IMR-90 (cell line): ENCODE measurements around the gene ERRFI1. TPM values are rescaled to one million over a fixed set of nuclear protein-coding genes. Genes with fewer than 3 reads are reported as not detected.

Experiments used
- ATAC-seq: fragments of 200-7000 bp; cut with Tn5 transposase; 2 replicates; pipeline ENCODE4 v1.9.1; 2020; ENCODE audit warnings: low read depth, mild to moderate bottlenecking, moderate library complexity
- BruUV-seq: library from RNA; stranded (reverse); fragments of 400-500 nt; replicated peaks from 2 replicates; lab custom pipeline; 2021; lab: Mats Ljungman, UMichigan
- CTCF ChIA-PET: fragments of 300-600 bp; formaldehyde crosslinking; extraction: SDS; loops from one replicate; lab custom pipeline; 2021; ENCODE audit warnings: antibody characterized with exemption; lab: Yijun Ruan, JAX
- POLR2A ChIA-PET: fragments of 300-600 bp; sonication (Branson Sonifier 250); formaldehyde crosslinking; loops from one replicate; lab custom pipeline; 2022; ENCODE audit warnings: antibody characterized with exemption; ENCODE audit not compliant: unreplicated experiment; lab: Charles Lee
- DNase-seq: peaks from one replicate; pipeline ENCODE4 v3.0.0; 2013
- H2AFZ ChIP-seq: replicated peaks from 2 replicates; pipeline ENCODE3; 2013; ENCODE audit warnings: low read length, mild to moderate bottlenecking; ENCODE audit not compliant: poor library complexity
- H2AK5ac ChIP-seq: 2 replicates; pipeline ENCODE4 v1.6.1; 2013; ENCODE audit warnings: low read depth, low read length, inconsistent platforms
- H2AK9ac ChIP-seq: replicated peaks from 2 replicates; pipeline ENCODE3; 2013; ENCODE audit warnings: mild to moderate bottlenecking, low read depth, low read length, moderate library complexity; ENCODE audit not compliant: poor library complexity
- H2BK120ac ChIP-seq: 2 replicates; pipeline ENCODE4 v1.6.1; 2013; ENCODE audit warnings: low read depth, low read length, inconsistent platforms
- H2BK15ac ChIP-seq: 3 replicates; pipeline ENCODE4 v1.6.1; 2013; ENCODE audit warnings: low read depth, low read length, inconsistent platforms
- H2BK20ac ChIP-seq: 2 replicates; pipeline ENCODE4 v1.6.1; 2013; ENCODE audit warnings: low read depth, mild to moderate bottlenecking, inconsistent platforms, low read length, moderate library complexity
- H2BK5ac ChIP-seq: 2 replicates; pipeline ENCODE4 v1.6.1; 2013; ENCODE audit warnings: mild to moderate bottlenecking, low read depth, low read length, inconsistent platforms; ENCODE audit not compliant: poor library complexity, severe bottlenecking
- H3K14ac ChIP-seq: replicated peaks from 2 replicates; pipeline ENCODE4 v1.6.1; 2013; ENCODE audit warnings: low read depth, low read length, inconsistent platforms
- H3K18ac ChIP-seq: 2 replicates; pipeline ENCODE4 v1.6.1; 2013; ENCODE audit warnings: low read depth, low read length, control low read depth
- H3K23ac ChIP-seq: 2 replicates; pipeline ENCODE4 v1.6.1; 2013; ENCODE audit warnings: low read depth, low read length, inconsistent platforms
- H3K27ac ChIP-seq: 2 replicates; pipeline ENCODE4 v1.5.1; 2013; ENCODE audit warnings: mild to moderate bottlenecking, control low read depth, low read length; ENCODE audit not compliant: insufficient read depth
- H3K27me3 ChIP-seq: 2 replicates; pipeline ENCODE4 v1.6.1; 2013; ENCODE audit warnings: low read length; ENCODE audit not compliant: control insufficient read depth, insufficient read depth
- H3K36me3 ChIP-seq: 2 replicates; pipeline ENCODE4 v1.6.1; 2013; ENCODE audit warnings: low read length, mixed read lengths; ENCODE audit not compliant: control insufficient read depth, insufficient read depth
- H3K4ac ChIP-seq: 2 replicates; pipeline ENCODE4 v1.6.1; 2013; ENCODE audit warnings: low read depth, low read length, inconsistent platforms
- H3K4me1 ChIP-seq: 2 replicates; pipeline ENCODE4 v1.6.1; 2013; ENCODE audit warnings: low read length, mixed read lengths; ENCODE audit not compliant: control insufficient read depth, insufficient read depth
- H3K4me2 ChIP-seq: 2 replicates; pipeline ENCODE4 v1.6.1; 2013; ENCODE audit warnings: low read depth, mild to moderate bottlenecking, control low read depth, low read length, moderate library complexity
- H3K4me3 ChIP-seq: 2 replicates; pipeline ENCODE4 v1.5.1; 2013; ENCODE audit warnings: low read depth, mild to moderate bottlenecking, control low read depth, low read length, moderate library complexity; ENCODE audit not compliant: insufficient read depth
- H3K56ac ChIP-seq: 2 replicates; pipeline ENCODE4 v1.6.1; 2013; ENCODE audit warnings: low read length, inconsistent platforms; ENCODE audit not compliant: insufficient read depth; ENCODE audit errors: extremely low read depth
- H3K79me1 ChIP-seq, 2 experiments: 2 replicates each; pipeline ENCODE4 v1.6.1; 2013; ENCODE audit warnings: low read length in 2 of 2, inconsistent platforms in 1 of 2, low read depth in 1 of 2
- H3K9ac ChIP-seq: 2 replicates; pipeline ENCODE4 v1.6.1; 2013; ENCODE audit warnings: low read depth, low read length, control low read depth
- H3K9me1 ChIP-seq: 2 replicates; pipeline ENCODE4 v1.6.1; 2013; ENCODE audit warnings: low read length, inconsistent platforms; ENCODE audit not compliant: insufficient read depth
- H3K9me3 ChIP-seq: 2 replicates; pipeline ENCODE4 v1.6.1; 2013; ENCODE audit warnings: low read length; ENCODE audit not compliant: control insufficient read depth, insufficient read depth
- H4K20me1 ChIP-seq: 2 replicates; pipeline ENCODE4 v1.6.1; 2013; ENCODE audit warnings: low read length, inconsistent platforms; ENCODE audit not compliant: insufficient read depth
- H4K5ac ChIP-seq: 2 replicates; pipeline ENCODE4 v1.6.1; 2013; ENCODE audit warnings: mild to moderate bottlenecking, low read depth, low read length, control low read depth
- H4K8ac ChIP-seq, 2 experiments: 2 replicates each; pipeline ENCODE4 v1.6.1; 2013; ENCODE audit warnings: low read depth in 2 of 2, low read length in 2 of 2, control low read depth in 1 of 2, inconsistent platforms in 1 of 2
- H4K91ac ChIP-seq: 2 replicates; pipeline ENCODE4 v1.6.1; 2013; ENCODE audit warnings: low read depth, low read length, inconsistent platforms; ENCODE audit not compliant: insufficient read depth
- CEBPB ChIP-seq: IDR thresholded peaks from 2 replicates; pipeline ENCODE4 v1.6.1; 2012; ENCODE audit warnings: low read depth, low read length, improper control_type of control experiment
- CHD1 ChIP-seq: IDR thresholded peaks from 2 replicates; pipeline ENCODE4 v1.6.1; 2012; ENCODE audit warnings: low read depth, low read length, improper control_type of control experiment
- FOS ChIP-seq: fragments of 150-350 bp; IDR thresholded peaks from 2 replicates; pipeline ENCODE4 v1.6.1; 2016; ENCODE audit warnings: low read depth, low read length
- MAFK ChIP-seq: IDR thresholded peaks from 2 replicates; pipeline ENCODE4 v1.6.1; 2012; ENCODE audit warnings: low read depth, low read length, improper control_type of control experiment
- NFE2L2 ChIP-seq: fragments of 150-350 bp; IDR thresholded peaks from 2 replicates; pipeline ENCODE4 v1.6.1; 2016; ENCODE audit warnings: low read depth, mild to moderate bottlenecking, low read length
- POLR2A ChIP-seq: IDR thresholded peaks from 2 replicates; pipeline ENCODE4 v1.6.1; 2012; ENCODE audit warnings: mild to moderate bottlenecking, low read depth, low read length
- RAD21 ChIP-seq: IDR thresholded peaks from 2 replicates; pipeline ENCODE4 v1.6.1; 2012; ENCODE audit warnings: low read length, improper control_type of control experiment
- RCOR1 ChIP-seq: IDR thresholded peaks from 2 replicates; pipeline ENCODE4 v1.6.1; 2012; ENCODE audit warnings: mild to moderate bottlenecking, low read length, improper control_type of control experiment; ENCODE audit not compliant: insufficient replicate concordance
- SMC3 ChIP-seq: fragments of 150-350 bp; IDR thresholded peaks from 2 replicates; pipeline ENCODE4 v1.6.1; 2016; ENCODE audit warnings: low read depth, mild to moderate bottlenecking, antibody characterized with exemption, low read length, moderate library complexity
- USF2 ChIP-seq: fragments of 150-350 bp; IDR thresholded peaks from 2 replicates; pipeline ENCODE4 v1.6.1; 2017; ENCODE audit warnings: mild to moderate bottlenecking, antibody characterized with exemption, low read length, low read depth
- WGBS, 2 experiments: methylation state at CpG; one replicate each; pipeline versions ENCODE4 v1.1.5 to v1.1.7; 2013; ENCODE audit warnings: missing lambda C conversion rate in 2 of 2; ENCODE audit not compliant: insufficient read length in 1 of 2; ENCODE audit errors: extremely low coverage in 2 of 2; 5-methylcytosine and 5-hydroxymethylcytosine counted together
- dilution Hi-C: fragments of 300-500 bp; cut with HindIII; formaldehyde crosslinking; loops from one replicate; pipeline ENCODE4 v1.14.3; 2018; ENCODE audit warnings: low sequenced_read_pairs; ENCODE audit not compliant: unreplicated experiment
- in situ Hi-C: fragments of 300-500 bp; cut with MboI; formaldehyde crosslinking; loops from 3 replicates; pipeline ENCODE4 v1.14.3; 2019; ENCODE audit warnings: low sequenced_read_pairs, inconsistent platforms, mixed read lengths
- intact Hi-C: fragments of 100-400 bp; cut with micrococcal nuclease; formaldehyde crosslinking; loops from 2 replicates; pipeline ENCODE4 v1.10.0; 2022
- polyA plus RNA-seq, 3 experiments: library from polyadenylated mRNA; depleted of rRNA; stranded (reverse); fragments of >200 nt; gene quantifications; 2 replicates each; pipeline ENCODE4 v1.2.3, GENCODE V29; 2012; ENCODE audit warnings: low replicate concordance in 1 of 3
- total RNA-seq: library from RNA; depleted of rRNA; stranded (reverse); fragments of >200 nt; gene quantifications from 2 replicates; pipeline ENCODE4 v1.2.3, GENCODE V29; 2012
- TF ChIP-seq, protein P1 (sequence below): fragments of 150-350 bp; IDR thresholded peaks from 2 replicates; pipeline ENCODE4 v1.6.1; 2016; ENCODE audit warnings: low read depth, mild to moderate bottlenecking, low read length, moderate library complexity, borderline replicate concordance

ERRFI1 gene
- total and polyA plus RNA-seq, 2 of the 4 experiments (the other 2 are of a cell fraction): 101 to 145 TPM

- peak; percentile 67 for TF ChIP-seq FOS
- TF ChIP-seq CHD1: no peak; the same call in 1 of the 2 replicates
- TF ChIP-seq NFE2L2: peak; percentile 94
These were observed 21.1 kb downstream of the ERRFI1 start (continued) for GRCh38 chr1:8004803-8005573.

DNA sequence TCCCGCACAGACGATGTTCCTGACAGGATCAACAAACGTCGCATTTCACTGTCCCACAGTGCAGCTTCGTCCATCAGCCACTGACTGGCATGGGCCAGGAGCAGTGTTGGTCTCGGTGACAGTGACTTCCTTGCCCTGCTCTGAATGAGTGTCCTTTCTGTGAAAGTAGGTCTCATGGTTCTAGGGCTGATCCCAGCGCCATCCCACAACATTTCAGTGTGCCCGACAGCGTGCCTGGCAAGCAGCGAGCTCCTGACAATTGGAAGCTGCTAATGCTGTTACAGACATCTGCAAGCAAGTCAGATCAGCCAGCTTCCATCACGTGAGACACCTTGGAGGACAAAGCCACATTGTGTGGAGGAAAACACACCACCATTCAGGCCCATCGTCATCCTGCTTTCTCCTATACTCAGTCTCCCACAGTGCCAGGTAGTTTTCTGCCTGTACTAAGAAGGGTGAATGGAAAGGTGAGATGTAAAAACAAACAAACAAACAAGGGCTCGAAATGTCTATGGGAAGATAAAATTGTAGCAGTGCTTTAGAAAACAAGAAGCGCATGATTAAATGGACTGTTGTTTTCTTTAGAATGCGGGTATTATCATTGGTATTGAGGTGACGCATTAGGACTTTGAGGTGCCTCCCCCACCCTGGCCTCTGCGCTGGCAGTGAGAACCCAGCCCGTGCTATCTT lies 21.9 kb downstream of the ERRFI1 start:
- no peaks in the 10 kb centered on the region for H3K9me3 ChIP-seq
- H2BK20ac ChIP-seq: peak overlapping the region; percentile 93
- H3K18ac ChIP-seq: peak overlapping the region; percentile 74
- intact Hi-C loops (no loop called here), in situ Hi-C loops (no loop called here), dilution Hi-C loops (loop anchor here (25.0 kb wide), 1 partner anchor 308 kb away; the partner anchor contains the start of gene SLC45A1)
- DNase-seq: no peak
- H3K4me3 ChIP-seq: no peak overlapping the region
- peaks cover 2% of the 10 kb centered on the region; the same call in 1 of the 2 replicates for H3K36me3 ChIP-seq
- peaks cover 12% of the 10 kb centered on the region for H3K4me1 ChIP-seq
- peak overlapping the region; percentile 94 for H2BK5ac ChIP-seq
- WGBS, 2 experiments: 76% methylated on average over 6 of the region's 18 CpGs; no CpG with 5 or more reads in 1 of the 2 experiments
- peak overlapping the region; percentile 98 for H3K4ac ChIP-seq
- peak overlapping the region; percentile 67 to 87; a peak in 3 of 4 replicates for H4K8ac ChIP-seq
- H2AK9ac ChIP-seq: peak overlapping the region; percentile 83
- H2BK120ac ChIP-seq: peak overlapping the region; percentile 95
- TF ChIP-seq FOS (no peak), CHD1 (no peak), USF2 (no peak), SMC3 (no peak), CEBPB (no peak), RCOR1 (no peak), MAFK (no peak), POLR2A (no peak), RAD21 (no peak)
- TF ChIP-seq, protein P1, sequence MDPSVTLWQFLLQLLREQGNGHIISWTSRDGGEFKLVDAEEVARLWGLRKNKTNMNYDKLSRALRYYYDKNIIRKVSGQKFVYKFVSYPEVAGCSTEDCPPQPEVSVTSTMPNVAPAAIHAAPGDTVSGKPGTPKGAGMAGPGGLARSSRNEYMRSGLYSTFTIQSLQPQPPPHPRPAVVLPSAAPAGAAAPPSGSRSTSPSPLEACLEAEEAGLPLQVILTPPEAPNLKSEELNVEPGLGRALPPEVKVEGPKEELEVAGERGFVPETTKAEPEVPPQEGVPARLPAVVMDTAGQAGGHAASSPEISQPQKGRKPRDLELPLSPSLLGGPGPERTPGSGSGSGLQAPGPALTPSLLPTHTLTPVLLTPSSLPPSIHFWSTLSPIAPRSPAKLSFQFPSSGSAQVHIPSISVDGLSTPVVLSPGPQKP: no peak
- no TSS peak for BruUV-seq
- peak overlapping the region; percentile 91 for H4K91ac ChIP-seq
- peak overlapping the region; percentile 98 for H2BK15ac ChIP-seq
- peak overlapping the region; percentile 61 for H3K9ac ChIP-seq
- peaks cover 9% of the 10 kb centered on the region for H3K9me1 ChIP-seq
- peak overlapping the region; percentile 81 for H3K27ac ChIP-seq
- H3K56ac ChIP-seq: peak overlapping the region; percentile 69; the same call in 1 of the 2 replicates
- peak overlapping the region; percentile 90 for H3K14ac ChIP-seq
- peak overlapping the region; percentile 80 for H2AFZ ChIP-seq
- peaks cover 5% of the 10 kb centered on the region for H4K20me1 ChIP-seq
- POLR2A ChIA-PET: no interaction called here
- no peak for ATAC-seq
- H4K5ac ChIP-seq: peak overlapping the region; percentile 62
- H3K23ac ChIP-seq: peak overlapping the region; percentile 89
- H3K27me3 ChIP-seq: no peaks in the 10 kb centered on the region
- H3K79me1 ChIP-seq: peaks cover 2 to 18% of the 10 kb centered on the region in 2 experiments; a peak in 2 of 4 replicates
- CTCF ChIA-PET: interaction anchor here (0.6 to 1.3 kb wide), 2 partner anchors 20 to 435 kb away, joined by 3 to 4 read pairs; no protein-coding TSS in a partner anchor
- H2AK5ac ChIP-seq: peak overlapping the region; percentile 99
- peak overlapping the region; percentile 69 for H3K4me2 ChIP-seq
